Naive B cell (primary cell): ENCODE data around the gene EVC. TPM values are rescaled to one million over a fixed set of nuclear protein-coding genes. Genes with fewer than 3 reads are reported as not detected.

Source experiments
- ATAC-seq, 2 donors: fragments of 150-1000 bp; cut with Tn5 transposase; 2 replicates each; pipeline ENCODE4 v1.10.0; 2021; ENCODE audit warnings: low read depth in 2 of 2, mild to moderate bottlenecking in 2 of 2, moderate library complexity in 2 of 2
- DNase-seq: peaks from one replicate; pipeline ENCODE4 v3.0.0; 2022
- H3K27ac Mint-ChIP-seq, 6 donors: one replicate each; pipeline ENCODE4 v1.8.0; 2020 to 2022; ENCODE audit warnings: mild to moderate bottlenecking in 6 of 6, mixed read lengths in 6 of 6, moderate library complexity in 5 of 6, inconsistent platforms in 2 of 6
- H3K27me3 Mint-ChIP-seq, 3 donors: one replicate each; pipeline ENCODE4 v1.8.0; 2021 to 2022; ENCODE audit warnings: mixed read lengths in 3 of 3, mild to moderate bottlenecking in 1 of 3
- H3K36me3 Mint-ChIP-seq, 2 donors: one replicate each; pipeline ENCODE4 v1.8.0; 2020 to 2022; ENCODE audit warnings: mixed read lengths in 2 of 2, inconsistent platforms in 1 of 2, mild to moderate bottlenecking in 1 of 2
- H3K4me1 Mint-ChIP-seq, 3 donors: one replicate each; pipeline ENCODE4 v1.8.0; 2020 to 2022; ENCODE audit warnings: mixed read lengths in 3 of 3, inconsistent platforms in 1 of 3, mild to moderate bottlenecking in 1 of 3, moderate library complexity in 1 of 3
- H3K4me3 Mint-ChIP-seq, 8 donors: one replicate each; pipeline ENCODE4 v1.8.0; 2020 to 2022; ENCODE audit warnings: mild to moderate bottlenecking in 8 of 8, mixed read lengths in 8 of 8, moderate library complexity in 8 of 8, inconsistent platforms in 2 of 8
- H3K9me3 Mint-ChIP-seq, 7 donors: one replicate each; pipeline ENCODE4 v1.8.0; 2020 to 2022; ENCODE audit warnings: mixed read lengths in 7 of 7, mild to moderate bottlenecking in 5 of 7, inconsistent platforms in 2 of 7, moderate library complexity in 1 of 7
- polyA plus RNA-seq, 6 donors: library from polyadenylated mRNA; unstranded; fragments of 300-500 nt; fragmentation: Illumina TruSeq; gene quantifications; one replicate each; pipeline ENCODE4 v1.2.3, GENCODE V29; 2021; ENCODE audit warnings: low read depth in 6 of 6

EVC gene
- polyA plus RNA-seq, 6 donors from 2014 or later = not detected

DNA sequence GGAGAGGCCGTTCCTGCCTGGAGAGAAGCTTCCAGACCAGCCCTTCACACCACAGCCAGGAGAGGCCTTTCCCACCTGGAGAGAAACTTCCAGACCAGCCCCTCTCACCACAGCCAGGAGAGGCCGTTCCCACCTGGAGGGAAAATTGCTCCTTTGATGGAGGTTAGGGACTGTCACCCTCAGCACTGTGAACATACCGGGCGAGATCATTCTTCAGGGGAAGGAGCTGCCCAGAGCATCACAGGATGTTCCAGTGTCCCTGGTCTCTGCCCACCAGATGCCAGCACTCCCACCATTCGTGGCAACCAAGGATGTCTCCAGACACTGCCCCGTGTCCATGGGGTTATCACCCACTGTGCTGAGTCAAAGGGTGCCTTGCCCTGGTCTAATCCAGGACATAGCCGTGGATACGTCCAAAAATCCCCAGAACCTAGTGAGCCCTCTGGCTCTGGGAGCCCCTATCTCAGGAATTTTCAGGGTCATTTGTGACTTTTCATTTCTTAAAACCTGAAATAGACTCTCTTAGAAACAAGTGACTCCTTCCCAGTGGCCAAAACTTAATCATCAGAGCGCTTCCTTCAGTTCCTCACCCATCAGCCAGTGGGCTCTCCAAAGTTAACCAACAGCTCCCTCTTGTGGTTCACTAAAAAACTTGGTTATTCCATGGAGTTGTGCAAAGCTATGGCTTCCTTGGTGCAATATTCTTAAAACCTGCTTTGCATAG, 101.7 kb downstream of the EVC start:
- Mint-ChIP-seq H3K9me3 (peaks cover 0 to 4% (median 0%) of the 10 kb centered on the region in 7 donors), H3K27me3 (peaks cover 0 to 16% (median 7%) of the 10 kb centered on the region in 3 donors), H3K27ac (no peak overlapping the region), H3K4me1 (no peaks in the 10 kb centered on the region), H3K36me3 (no peaks in the 10 kb centered on the region), H3K4me3 (no peak overlapping the region)
- ATAC-seq (peak in 1 of 2 donors; percentile 60), DNase-seq (peak; percentile 31)

DNA sequence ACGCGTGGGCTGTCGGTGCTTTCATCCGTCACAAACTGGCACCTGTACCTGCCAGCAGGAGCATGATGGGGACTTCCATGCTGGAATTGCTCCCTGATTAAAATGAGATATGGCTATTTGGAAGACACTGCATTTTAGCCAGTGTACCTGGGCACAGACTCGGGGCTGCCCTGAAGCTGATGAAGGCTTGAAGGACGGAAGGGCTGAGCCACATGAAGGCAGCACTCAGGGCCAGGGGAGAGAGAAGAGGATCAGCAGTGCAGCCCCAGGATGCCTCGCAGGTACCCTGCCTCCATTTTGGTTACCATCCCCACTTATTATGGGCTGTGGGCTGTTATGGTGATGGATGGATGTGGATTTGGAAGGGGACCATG, 102.9 kb downstream of the EVC start:
- H3K4me3 Mint-ChIP-seq = no peak overlapping the region
- ATAC-seq = no peak

DNA sequence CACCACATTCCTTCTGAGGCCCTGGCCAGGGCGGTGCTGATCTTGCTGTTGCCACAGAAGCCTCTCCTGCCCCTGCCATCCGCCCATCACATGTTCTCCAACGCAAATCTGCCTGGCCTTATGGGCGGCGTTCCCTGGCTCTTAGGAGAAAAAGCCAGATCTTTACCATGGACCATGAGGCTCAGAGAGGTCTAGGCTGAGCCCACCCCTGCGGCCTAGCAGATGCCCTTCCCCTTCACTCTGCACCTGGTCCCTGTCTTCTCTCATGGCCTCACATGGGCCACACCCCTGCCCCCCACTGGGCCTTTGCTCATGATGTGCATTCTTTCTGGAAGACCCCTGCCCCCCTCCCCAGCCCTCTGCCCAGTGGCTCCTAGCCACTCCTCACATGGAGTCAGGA, 103.4 kb downstream of the EVC start:
- DNase-seq (no peak), ATAC-seq (no peak)
- H3K36me3 Mint-ChIP-seq = no peaks in the 10 kb centered on the region
- no peak overlapping the region for H3K4me3 Mint-ChIP-seq
- peaks cover 0 to 4% (median 0%) of the 10 kb centered on the region in 7 donors for H3K9me3 Mint-ChIP-seq
- H3K27ac Mint-ChIP-seq = no peak overlapping the region
- peaks cover 0 to 16% (median 7%) of the 10 kb centered on the region in 3 donors for H3K27me3 Mint-ChIP-seq
- H3K4me1 Mint-ChIP-seq = no peaks in the 10 kb centered on the region

More for the DNA sequence above, 102.9 kb downstream of the EVC start:
- Mint-ChIP-seq H3K4me1 (no peaks in the 10 kb centered on the region), H3K9me3 (peaks cover 0 to 4% (median 0%) of the 10 kb centered on the region in 7 donors), H3K27ac (peak overlapping the region in 1 of 6 donors; percentile 44), H3K27me3 (peaks cover 0 to 16% (median 7%) of the 10 kb centered on the region in 3 donors), H3K36me3 (no peaks in the 10 kb centered on the region)
- no peak for DNase-seq

DNA sequence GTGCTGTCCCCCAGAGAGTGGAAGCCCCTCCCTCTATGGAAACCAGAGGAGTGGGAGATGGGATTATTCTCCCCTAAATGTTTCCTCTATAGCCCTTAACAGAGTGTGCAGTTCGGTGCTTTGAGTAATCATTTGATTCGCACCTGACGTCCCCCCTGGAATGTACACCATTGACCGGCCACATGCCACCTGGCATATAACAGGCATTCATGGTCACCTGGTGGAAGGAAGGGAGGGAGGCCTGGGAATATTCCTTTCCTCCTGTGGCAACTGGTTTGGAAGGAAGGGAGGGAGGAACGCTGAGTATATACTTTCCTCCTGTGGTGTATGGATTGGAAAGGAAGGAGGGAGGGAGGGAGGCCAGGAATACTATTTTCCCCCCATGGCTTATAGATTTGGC, 104.6 kb downstream of the EVC start:
- H3K27ac Mint-ChIP-seq = no peak overlapping the region
- H3K4me1 Mint-ChIP-seq = no peaks in the 10 kb centered on the region
- peaks cover 0 to 16% (median 7%) of the 10 kb centered on the region in 3 donors for H3K27me3 Mint-ChIP-seq
- DNase-seq (no peak), ATAC-seq (no peak)
- peaks cover 0 to 3% (median 0%) of the 10 kb centered on the region in 7 donors for H3K9me3 Mint-ChIP-seq
- H3K4me3 Mint-ChIP-seq = no peak overlapping the region
- H3K36me3 Mint-ChIP-seq = no peaks in the 10 kb centered on the region

DNA sequence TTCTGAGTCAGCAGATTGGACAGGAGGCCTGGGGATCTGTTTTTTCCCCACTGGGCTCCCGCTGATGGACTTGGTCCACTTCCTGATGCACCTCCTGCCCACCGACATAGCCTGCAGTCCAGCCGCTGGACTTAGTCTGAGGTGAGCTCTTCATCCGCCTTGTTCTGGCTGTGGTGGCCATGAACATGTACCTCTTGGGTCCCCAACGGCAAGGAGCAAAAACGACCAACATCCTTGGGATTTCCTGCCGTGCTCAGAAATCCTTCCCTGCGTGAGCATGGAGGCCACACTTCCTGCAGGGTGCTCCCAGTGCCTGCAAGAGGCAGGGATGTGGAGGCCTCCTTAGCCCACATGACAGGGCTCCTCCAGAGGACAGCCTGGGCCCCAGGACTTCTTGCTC, 105.1 kb downstream of the EVC start:
- ATAC-seq = no peak
- no peak overlapping the region for H3K27ac Mint-ChIP-seq
- H3K4me1 Mint-ChIP-seq = no peaks in the 10 kb centered on the region
- H3K36me3 Mint-ChIP-seq = no peaks in the 10 kb centered on the region
- peaks cover 0 to 16% (median 7%) of the 10 kb centered on the region in 3 donors for H3K27me3 Mint-ChIP-seq
- H3K9me3 Mint-ChIP-seq = no peaks in the 10 kb centered on the region
- no peak for DNase-seq
- no peak overlapping the region for H3K4me3 Mint-ChIP-seq

DNA sequence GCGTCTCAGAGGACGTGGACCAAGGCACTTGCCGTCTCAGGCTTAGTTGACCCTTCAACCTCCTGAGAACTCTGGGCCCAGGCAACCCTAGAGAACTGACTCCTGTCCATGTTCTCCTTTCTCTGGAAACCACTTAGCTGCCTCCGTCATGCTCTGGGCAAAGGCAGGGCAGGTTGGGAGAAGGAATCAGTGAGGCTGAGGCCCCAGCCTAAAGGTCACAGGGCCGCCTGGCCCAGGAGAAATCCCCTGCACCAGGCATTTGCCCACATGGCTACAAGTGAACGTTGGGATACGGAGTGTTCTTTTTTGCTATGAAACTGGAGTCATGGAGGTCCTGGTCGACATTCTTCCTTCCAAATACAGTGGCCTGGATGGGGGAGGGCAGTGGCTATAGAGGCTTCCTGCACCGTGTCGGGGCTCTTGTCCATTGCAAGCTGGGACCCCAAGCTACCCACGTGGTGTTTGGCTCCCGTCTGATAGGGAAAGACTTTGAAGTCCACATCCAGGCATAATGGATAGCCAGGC, 105.9 kb downstream of the EVC start:
- peaks cover 0 to 16% (median 7%) of the 10 kb centered on the region in 3 donors for H3K27me3 Mint-ChIP-seq
- H3K9me3 Mint-ChIP-seq = no peaks in the 10 kb centered on the region
- peaks cover 0 to 3% (median 2%) of the 10 kb centered on the region in 3 donors for H3K4me1 Mint-ChIP-seq
- H3K36me3 Mint-ChIP-seq = no peaks in the 10 kb centered on the region
- no peak overlapping the region for H3K4me3 Mint-ChIP-seq
- ATAC-seq (no peak), DNase-seq (no peak)
- no peak overlapping the region for H3K27ac Mint-ChIP-seq

DNA sequence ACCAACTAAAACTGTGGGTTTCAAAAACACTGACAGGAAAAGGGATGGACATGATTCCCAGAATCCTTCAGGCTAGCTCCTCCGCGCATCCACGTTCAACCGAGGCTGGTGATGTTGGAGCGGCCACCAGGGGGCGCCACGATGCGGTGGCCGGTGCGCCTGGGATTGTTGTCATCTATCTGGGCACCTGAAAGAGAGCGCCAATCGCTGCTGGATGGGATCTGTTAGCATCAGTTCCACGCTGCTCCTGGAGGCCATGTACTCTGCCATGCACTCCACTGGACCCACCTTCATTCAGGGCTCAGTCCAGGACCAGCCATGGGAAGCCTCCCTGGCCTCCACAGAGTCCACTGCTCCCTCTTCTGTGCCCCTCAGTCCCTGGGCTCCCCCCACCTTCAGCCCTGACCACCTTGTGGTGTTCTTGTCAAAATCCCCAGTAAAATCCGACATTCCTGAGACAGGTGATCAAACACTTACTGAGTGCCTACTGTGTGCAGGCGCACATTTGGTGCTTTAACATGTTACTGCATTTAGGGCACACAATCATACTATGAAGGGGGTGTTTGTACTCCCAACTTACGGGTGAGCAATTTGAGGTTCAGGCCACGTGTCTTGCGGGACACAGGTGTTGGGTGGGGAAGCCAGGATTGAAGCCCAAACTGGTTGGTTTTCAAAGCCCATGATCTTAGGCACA, 110.8 kb downstream of the EVC start:
- ATAC-seq = no peak
- Mint-ChIP-seq H3K4me1 (peaks cover 9 to 15% (median 9%) of the 10 kb centered on the region in 3 donors), H3K36me3 (no peaks in the 10 kb centered on the region), H3K4me3 (peak overlapping the region in 1 of 8 donors; percentile 17), H3K27ac (peak overlapping the region in 1 of 6 donors; percentile 60), H3K27me3 (peaks cover under 1 to 4% (median 2%) of the 10 kb centered on the region in 3 donors), H3K9me3 (no peaks in the 10 kb centered on the region)
- DNase-seq = no peak

DNA sequence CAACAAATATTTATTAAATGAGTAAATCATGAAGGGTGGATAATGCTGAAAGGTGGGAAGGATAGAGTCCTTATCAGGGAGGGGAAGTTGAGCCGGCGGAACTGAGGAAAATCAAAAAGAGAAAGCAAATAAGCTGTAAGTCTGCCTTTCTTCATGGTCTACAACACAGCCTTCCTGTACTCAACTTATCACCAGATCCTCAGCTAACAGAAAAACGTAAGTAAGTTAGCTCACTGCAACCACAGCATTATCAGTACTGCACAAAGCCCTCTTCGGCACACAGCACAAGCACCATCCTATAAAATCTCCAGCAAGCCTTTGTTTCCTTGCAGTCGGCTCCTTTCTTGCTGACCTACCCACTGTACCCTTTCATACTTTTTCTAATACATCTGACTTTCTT, 111.6 kb downstream of the EVC start:
- Mint-ChIP-seq H3K36me3 (no peaks in the 10 kb centered on the region), H3K27ac (peak overlapping the region in 1 of 6 donors; percentile 76), H3K9me3 (no peaks in the 10 kb centered on the region), H3K4me1 (peaks cover 12 to 17% (median 17%) of the 10 kb centered on the region in 3 donors), H3K4me3 (peak overlapping the region in 3 of 8 donors; percentile 13 to 37 (median 30)), H3K27me3 (peaks cover 0 to 9% (median 4%) of the 10 kb centered on the region in 3 donors)
- ATAC-seq = peak in 1 of 2 donors; percentile 33
- no peak for DNase-seq

DNA sequence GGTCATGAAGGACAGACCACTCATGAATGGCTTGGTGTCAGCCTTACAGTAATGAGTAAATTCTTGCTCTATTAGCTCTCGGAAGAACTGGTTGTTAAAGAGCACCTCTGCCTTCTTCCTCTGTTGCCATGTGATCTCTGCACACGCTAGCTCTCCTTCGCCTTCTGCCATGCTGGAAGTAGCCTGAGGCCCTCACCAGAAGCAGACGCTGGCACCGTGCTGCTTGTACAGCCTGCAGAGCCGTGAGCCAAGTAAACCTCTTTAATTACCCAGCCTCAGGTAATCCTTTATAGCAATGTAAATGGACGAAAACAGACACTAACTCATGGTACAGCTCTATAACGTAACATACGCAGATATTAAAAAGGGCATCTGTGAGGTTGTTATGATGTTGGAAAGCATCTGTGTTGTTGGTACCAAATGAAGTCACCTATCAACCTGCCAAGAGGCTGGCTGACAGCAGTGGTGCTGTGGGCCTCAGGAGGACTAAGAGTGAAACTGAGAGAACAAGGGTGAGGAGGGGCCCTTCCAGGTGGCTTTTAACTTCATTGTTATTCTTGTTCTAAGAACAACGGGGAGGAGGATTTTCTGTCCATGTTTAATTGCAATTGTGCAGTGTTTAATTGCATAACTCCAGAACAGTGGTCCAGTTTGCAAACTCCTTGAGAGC, 112.7 kb downstream of the EVC start:
- no peak for ATAC-seq
- H3K27ac Mint-ChIP-seq = peak overlapping the region in 1 of 6 donors; percentile 10

DNA sequence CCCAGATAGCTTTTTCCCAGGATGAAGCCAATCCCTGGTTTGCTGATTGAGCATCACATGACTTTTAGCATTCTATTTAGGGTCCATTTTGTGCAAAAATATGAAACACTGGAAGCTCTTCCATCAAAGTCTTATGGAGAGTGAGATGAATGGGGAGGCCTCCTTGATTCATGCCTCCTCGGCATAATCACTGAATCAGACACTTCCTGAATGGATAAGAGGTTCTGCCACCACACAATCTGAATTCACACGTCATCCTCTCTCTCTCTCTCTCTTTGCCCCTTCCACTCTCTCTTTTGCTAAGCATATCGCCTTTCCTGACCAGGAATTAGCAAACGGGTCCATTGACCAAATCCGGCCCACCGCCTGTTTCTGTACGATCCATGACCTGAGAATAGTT, 113.2 kb downstream of the EVC start:
- Mint-ChIP-seq H3K4me3 (no peak overlapping the region), H3K36me3 (no peaks in the 10 kb centered on the region), H3K9me3 (peaks cover 0 to 4% (median 0%) of the 10 kb centered on the region in 7 donors), H3K4me1 (peaks cover 12 to 19% (median 17%) of the 10 kb centered on the region in 3 donors), H3K27ac (no peak overlapping the region), H3K27me3 (peaks cover 0 to 11% (median 4%) of the 10 kb centered on the region in 3 donors)
- ATAC-seq (no peak), DNase-seq (no peak)

More for the DNA sequence above, 112.7 kb downstream of the EVC start:
- Mint-ChIP-seq H3K4me3 (no peak overlapping the region), H3K4me1 (peaks cover 12 to 19% (median 17%) of the 10 kb centered on the region in 3 donors), H3K36me3 (no peaks in the 10 kb centered on the region), H3K9me3 (peaks cover 0 to 4% (median 0%) of the 10 kb centered on the region in 7 donors), H3K27me3 (peaks cover 0 to 11% (median 4%) of the 10 kb centered on the region in 3 donors)
- DNase-seq = no peak

DNA sequence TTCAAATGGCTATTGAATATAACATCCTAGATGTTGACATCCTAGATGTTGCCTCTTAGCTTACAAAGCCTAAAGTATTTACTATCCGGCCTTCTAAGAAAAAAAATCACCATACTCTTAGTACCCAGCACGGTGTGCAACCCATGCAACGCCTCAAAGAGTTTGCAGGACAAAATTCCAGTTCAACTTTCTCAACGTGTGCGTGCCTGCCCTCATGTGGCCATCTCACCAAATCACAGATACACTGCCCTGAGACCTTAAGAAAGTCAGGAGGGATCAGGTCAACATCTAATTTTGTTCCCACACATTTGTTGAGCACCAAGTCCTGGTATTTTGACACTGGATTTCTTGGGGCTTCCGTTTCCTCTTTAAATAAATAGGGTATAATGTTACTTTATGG, 113.6 kb downstream of the EVC start:
- peaks cover 0 to 4% (median 0%) of the 10 kb centered on the region in 7 donors for H3K9me3 Mint-ChIP-seq
- peaks cover 12 to 19% (median 17%) of the 10 kb centered on the region in 3 donors for H3K4me1 Mint-ChIP-seq
- H3K27ac Mint-ChIP-seq = no peak overlapping the region
- DNase-seq = no peak
- H3K4me3 Mint-ChIP-seq = peak overlapping the region in 1 of 8 donors; percentile 13
- no peaks in the 10 kb centered on the region for H3K36me3 Mint-ChIP-seq
- no peak for ATAC-seq
- H3K27me3 Mint-ChIP-seq = peaks cover 0 to 11% (median 4%) of the 10 kb centered on the region in 3 donors

DNA sequence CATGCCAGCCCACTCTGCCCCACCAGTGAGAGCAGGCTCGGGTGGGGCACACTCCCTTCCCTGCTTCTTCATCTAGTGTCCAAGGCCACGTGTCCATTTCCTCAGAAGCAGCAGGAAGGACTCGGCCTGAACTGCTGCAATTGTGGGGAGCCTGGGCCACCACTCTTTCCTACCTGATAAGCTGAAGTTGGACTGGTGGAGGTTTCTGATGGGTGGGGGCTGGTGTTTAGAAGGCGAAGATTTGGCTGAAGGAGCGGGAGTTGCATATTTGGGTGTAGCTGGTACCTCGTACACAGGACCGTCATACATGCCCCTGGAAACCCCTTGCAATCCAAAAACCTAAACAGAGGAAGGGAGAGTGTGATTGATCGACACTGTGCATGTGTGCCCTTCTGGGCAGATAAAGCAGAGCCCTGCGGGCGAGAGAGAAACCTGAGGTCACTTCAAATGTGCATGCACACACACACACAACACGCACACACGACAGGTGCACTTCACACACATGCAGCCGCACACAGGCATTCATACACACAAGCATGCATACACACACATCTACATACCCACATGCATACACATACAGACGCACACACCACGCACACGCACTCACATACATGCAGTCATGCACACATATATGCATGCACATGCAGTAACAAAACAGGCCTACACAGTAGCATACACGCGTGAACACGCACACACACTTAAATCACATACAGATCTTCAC, 114.5 kb downstream of the EVC start:
- peaks cover 0 to 4% (median 0%) of the 10 kb centered on the region in 7 donors for H3K9me3 Mint-ChIP-seq
- H3K27me3 Mint-ChIP-seq = peaks cover 0 to 11% (median 4%) of the 10 kb centered on the region in 3 donors
- H3K4me3 Mint-ChIP-seq = no peak overlapping the region
- no peaks in the 10 kb centered on the region for H3K36me3 Mint-ChIP-seq
- DNase-seq (no peak), ATAC-seq (no peak)
- H3K4me1 Mint-ChIP-seq = peaks cover 12 to 19% (median 17%) of the 10 kb centered on the region in 3 donors
- H3K27ac Mint-ChIP-seq = no peak overlapping the region
